ENCODE data around the gene UVRAG. TPM values are rescaled to one million over a fixed set of nuclear protein-coding genes. Genes with fewer than 3 reads are reported as not detected.

UVRAG gene
- total RNA-seq, 1 donor from 2014 or later = 103 TPM

- ChIA-PET POLR2A (no interaction called here), CTCF (no interaction called here)
- no peak overlapping the region for H3K27ac Mint-ChIP-seq
- TF ChIP-seq, protein P1, sequence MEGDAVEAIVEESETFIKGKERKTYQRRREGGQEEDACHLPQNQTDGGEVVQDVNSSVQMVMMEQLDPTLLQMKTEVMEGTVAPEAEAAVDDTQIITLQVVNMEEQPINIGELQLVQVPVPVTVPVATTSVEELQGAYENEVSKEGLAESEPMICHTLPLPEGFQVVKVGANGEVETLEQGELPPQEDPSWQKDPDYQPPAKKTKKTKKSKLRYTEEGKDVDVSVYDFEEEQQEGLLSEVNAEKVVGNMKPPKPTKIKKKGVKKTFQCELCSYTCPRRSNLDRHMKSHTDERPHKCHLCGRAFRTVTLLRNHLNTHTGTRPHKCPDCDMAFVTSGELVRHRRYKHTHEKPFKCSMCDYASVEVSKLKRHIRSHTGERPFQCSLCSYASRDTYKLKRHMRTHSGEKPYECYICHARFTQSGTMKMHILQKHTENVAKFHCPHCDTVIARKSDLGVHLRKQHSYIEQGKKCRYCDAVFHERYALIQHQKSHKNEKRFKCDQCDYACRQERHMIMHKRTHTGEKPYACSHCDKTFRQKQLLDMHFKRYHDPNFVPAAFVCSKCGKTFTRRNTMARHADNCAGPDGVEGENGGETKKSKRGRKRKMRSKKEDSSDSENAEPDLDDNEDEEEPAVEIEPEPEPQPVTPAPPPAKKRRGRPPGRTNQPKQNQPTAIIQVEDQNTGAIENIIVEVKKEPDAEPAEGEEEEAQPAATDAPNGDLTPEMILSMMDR (IDR thresholded peaks at IDR 0.05) = no peak
- peaks cover 7% of the 10 kb centered on the region for H3K36me3 Mint-ChIP-seq (ENCODE audit: low read depth)
- DNase-seq (no peak), ATAC-seq (ENCODE audit: low read depth) (no peak)
- no peaks in the 10 kb centered on the region for H3K27me3 Mint-ChIP-seq
- no peak overlapping the region for H3K4me3 Mint-ChIP-seq
- intact Hi-C loops (cut with micrococcal nuclease) = no loop called here
- H3K4me1 Mint-ChIP-seq = peaks cover 12% of the 10 kb centered on the region
- H3K9me3 Mint-ChIP-seq = no peaks in the 10 kb centered on the region
Measured at GRCh38 chr11:75783416-75784084, 31.5 kb upstream of the UVRAG start.

GRCh38 chr11:75784085-75784478 is 30.9 kb upstream of the UVRAG start:
- Mint-ChIP-seq H3K9me3 (no peaks in the 10 kb centered on the region), H3K27me3 (no peaks in the 10 kb centered on the region), H3K4me3 (no peak overlapping the region), H3K27ac (no peak overlapping the region), H3K36me3 (ENCODE audit: low read depth) (peaks cover 7% of the 10 kb centered on the region), H3K4me1 (peaks cover 12% of the 10 kb centered on the region)
- TF ChIP-seq, protein P1 (IDR thresholded peaks at IDR 0.05) = no peak
- intact Hi-C loops (cut with micrococcal nuclease) = no loop called here
- ChIA-PET POLR2A (no interaction called here), CTCF (no interaction called here)
- DNase-seq (no peak), ATAC-seq (ENCODE audit: low read depth) (no peak)

DNA sequence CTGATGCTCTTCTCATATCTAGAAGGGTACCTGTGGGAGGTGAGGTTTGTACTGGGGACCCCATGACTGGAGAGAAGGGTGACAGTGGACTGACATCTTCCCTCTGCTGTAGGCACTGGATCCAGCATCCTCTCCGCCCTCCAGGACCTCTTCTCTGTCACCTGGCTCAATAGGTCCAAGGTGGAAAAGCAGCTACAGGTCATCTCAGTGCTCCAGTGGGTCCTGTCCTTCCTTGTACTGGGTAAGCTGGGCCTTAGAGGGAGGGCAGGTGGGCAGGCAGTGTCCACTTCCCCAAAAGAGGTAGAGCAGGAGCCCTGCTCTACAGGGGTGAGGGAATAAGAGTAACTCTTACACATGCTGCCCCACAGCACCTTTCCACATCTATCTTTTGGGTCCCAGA is 30.5 kb upstream of the UVRAG start:
- Mint-ChIP-seq H3K27ac (no peak overlapping the region), H3K36me3 (ENCODE audit: low read depth) (peaks cover 7% of the 10 kb centered on the region), H3K27me3 (no peaks in the 10 kb centered on the region), H3K4me3 (no peak overlapping the region), H3K4me1 (peaks cover 11% of the 10 kb centered on the region), H3K9me3 (no peaks in the 10 kb centered on the region)
- POLR2A ChIA-PET = no interaction called here
- CTCF ChIA-PET = no interaction called here
- no peak for ATAC-seq (ENCODE audit: low read depth)
- TF ChIP-seq, protein P1 (IDR thresholded peaks at IDR 0.05) = no peak
- no peak for DNase-seq
- intact Hi-C loops (cut with micrococcal nuclease) = no loop called here

GRCh38 chr11:75785187-75785586 is 29.8 kb upstream of the UVRAG start:
- ATAC-seq (ENCODE audit: low read depth) (no peak), DNase-seq (no peak)
- Mint-ChIP-seq H3K4me1 (peaks cover 4% of the 10 kb centered on the region), H3K36me3 (ENCODE audit: low read depth) (peaks cover 7% of the 10 kb centered on the region), H3K27me3 (no peaks in the 10 kb centered on the region), H3K4me3 (no peak overlapping the region), H3K9me3 (no peaks in the 10 kb centered on the region), H3K27ac (no peak overlapping the region)
- CTCF ChIA-PET = interaction anchor here (1.0 to 2.1 kb wide), 2 partner anchors 18 to 79 kb away, joined by 5 to 7 read pairs; no protein-coding TSS in a partner anchor
- POLR2A ChIA-PET = no interaction called here
- intact Hi-C loops (cut with micrococcal nuclease) = no loop called here
- TF ChIP-seq, protein P1 (IDR thresholded peaks at IDR 0.05) = no peak

GRCh38 chr11:75786101-75786736 is 28.8 kb upstream of the UVRAG start:
- DNase-seq (no peak), ATAC-seq (ENCODE audit: low read depth) (no peak)
- Mint-ChIP-seq H3K27me3 (no peaks in the 10 kb centered on the region), H3K4me3 (no peak overlapping the region), H3K4me1 (no peaks in the 10 kb centered on the region), H3K9me3 (no peaks in the 10 kb centered on the region), H3K27ac (no peak overlapping the region), H3K36me3 (ENCODE audit: low read depth) (peaks cover 8% of the 10 kb centered on the region)
- ChIA-PET CTCF (interaction anchor here (1.0 to 2.1 kb wide), 2 partner anchors 17 to 80 kb away, joined by 5 to 7 read pairs; no protein-coding TSS in a partner anchor), POLR2A (interaction anchor here (0.7 kb wide), 1 partner anchor 12 kb away, joined by 3 read pairs; no protein-coding TSS in a partner anchor)
- TF ChIP-seq, protein P1 (IDR thresholded peaks at IDR 0.05) = no peak
- intact Hi-C loops (cut with micrococcal nuclease) = no loop called here
